ENCODE results near the gene B3GALNT2. TPM values are rescaled to one million over a fixed set of nuclear protein-coding genes. Genes with fewer than 3 reads are reported as not detected.
"Not testable (repeated sequence)": the region's sequence is repeated elsewhere in the genome, so short reads cannot be mapped to it uniquely, and the experiment has no call there.

The B3GALNT2 gene
- total RNA-seq, 2 donors from 2014 or later, result 17.7 to 24.9 TPM

DNA sequence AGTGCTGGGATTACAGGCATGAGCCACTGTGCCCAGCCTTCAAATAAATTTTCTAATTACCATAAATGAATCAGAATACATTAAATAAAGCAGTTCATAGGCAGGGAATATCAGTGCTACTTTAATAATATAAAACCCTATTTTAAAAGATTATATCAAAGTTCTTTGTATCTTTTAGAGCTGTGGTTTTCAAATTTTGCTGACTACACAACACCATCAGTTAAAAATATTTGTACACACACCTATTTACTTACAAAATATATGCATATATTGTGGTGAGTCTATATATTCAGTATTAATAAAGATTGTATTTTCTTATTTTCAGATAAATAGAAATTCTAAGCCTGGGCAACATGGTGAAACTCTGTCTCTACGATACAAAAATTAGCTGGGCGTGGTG lies 18.7 kb downstream of the B3GALNT2 start:
- intact Hi-C loops (cut with DNase I), result no loop called here
- no peak for DNase-seq
- Histone ChIP-seq H3K27ac (no peak overlapping the region), H3K4me1 (peaks cover 4% of the 10 kb centered on the region), H3K4me3 (no peak overlapping the region), H3K9ac (ENCODE audit: low read depth in 2 of 2, low read length in 2 of 2) (no peak overlapping the region), H3K36me3 (peaks cover 4% of the 10 kb centered on the region), H3K9me3 (no peaks in the 10 kb centered on the region), H3K27me3 (no peaks in the 10 kb centered on the region)
- TF ChIP-seq CTCF (IDR thresholded peaks at IDR 0.05), result no peak

- H3K9ac ChIP-seq (ENCODE audit: low read depth in 2 of 2, low read length in 2 of 2), result no peak overlapping the region
- DNase-seq, result no peak
- H3K9me3 ChIP-seq, result no peaks in the 10 kb centered on the region
- no peak overlapping the region for H3K27ac ChIP-seq
- H3K27me3 ChIP-seq, result no peaks in the 10 kb centered on the region
- intact Hi-C loops (cut with DNase I), result no loop called here
- TF ChIP-seq CTCF (IDR thresholded peaks at IDR 0.05), result no peak
- peaks cover 4% of the 10 kb centered on the region for H3K36me3 ChIP-seq
- H3K4me3 ChIP-seq, result no peak overlapping the region
- peaks cover 4% of the 10 kb centered on the region for H3K4me1 ChIP-seq
Observed at GRCh38 chr1:235483090-235483489, 21.2 kb downstream of the B3GALNT2 start.

GRCh38 chr1:235473806-235474205 lies 30.4 kb downstream of the B3GALNT2 start:
- H3K27ac ChIP-seq, result no peak overlapping the region
- no peak overlapping the region for H3K9ac ChIP-seq (ENCODE audit: low read depth in 2 of 2, low read length in 2 of 2)
- no peaks in the 10 kb centered on the region for H3K4me1 ChIP-seq
- no peak for TF ChIP-seq CTCF (IDR thresholded peaks at IDR 0.05)
- H3K4me3 ChIP-seq, result no peak overlapping the region
- H3K9me3 ChIP-seq, result no peaks in the 10 kb centered on the region
- H3K36me3 ChIP-seq, result no peaks in the 10 kb centered on the region
- intact Hi-C loops (cut with DNase I), result no loop called here
- no peaks in the 10 kb centered on the region for H3K27me3 ChIP-seq
- DNase-seq, result no peak

GRCh38 chr1:235470741-235471439 lies 33.4 kb downstream of the B3GALNT2 start:
- intact Hi-C loops (cut with DNase I), result no loop called here
- Histone ChIP-seq H3K9ac (ENCODE audit: low read depth in 2 of 2, low read length in 2 of 2) (no peak overlapping the region), H3K27ac (no peak overlapping the region), H3K36me3 (no peaks in the 10 kb centered on the region), H3K27me3 (no peaks in the 10 kb centered on the region), H3K4me1 (no peaks in the 10 kb centered on the region), H3K9me3 (no peaks in the 10 kb centered on the region), H3K4me3 (no peak overlapping the region)
- no peak for DNase-seq
- TF ChIP-seq CTCF (IDR thresholded peaks at IDR 0.05), result no peak

DNA sequence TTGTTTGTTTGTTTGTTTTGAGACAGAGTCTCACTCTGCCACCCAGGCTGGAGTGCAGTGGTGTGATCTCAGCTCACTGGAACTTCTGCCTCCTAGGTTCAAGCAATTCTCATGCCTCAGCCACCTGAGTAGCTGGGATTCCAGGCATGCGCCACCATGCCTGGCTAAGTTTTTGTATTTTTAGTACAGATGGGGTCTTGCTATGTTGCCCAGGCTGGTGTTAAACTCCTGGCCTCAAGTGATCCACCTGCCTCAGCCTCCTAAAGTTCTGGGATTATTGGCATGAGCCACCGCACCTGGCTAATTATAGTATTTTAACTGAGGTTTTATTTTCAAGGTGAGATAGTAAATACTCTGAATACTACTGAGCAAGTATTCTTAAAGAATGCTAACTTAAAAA lies 34.4 kb downstream of the B3GALNT2 start:
- H3K4me1 ChIP-seq; H3K27me3 ChIP-seq; intact Hi-C loops (cut with DNase I); H3K36me3 ChIP-seq; H3K9me3 ChIP-seq; H3K9ac ChIP-seq (ENCODE audit: low read depth in 2 of 2, low read length in 2 of 2); DNase-seq; H3K27ac ChIP-seq; H3K4me3 ChIP-seq: not testable (repeated sequence)

GRCh38 chr1:235468970-235469369 lies 35.3 kb downstream of the B3GALNT2 start:
- no peaks in the 10 kb centered on the region for H3K27me3 ChIP-seq
- no peaks in the 10 kb centered on the region for H3K36me3 ChIP-seq
- H3K9ac ChIP-seq (ENCODE audit: low read depth in 2 of 2, low read length in 2 of 2), result no peak overlapping the region
- H3K9me3 ChIP-seq, result no peaks in the 10 kb centered on the region
- H3K4me1 ChIP-seq, result no peaks in the 10 kb centered on the region
- H3K27ac ChIP-seq, result no peak overlapping the region
- H3K4me3 ChIP-seq, result no peak overlapping the region
- no peak for TF ChIP-seq CTCF (IDR thresholded peaks at IDR 0.05)
- no peak for DNase-seq
- intact Hi-C loops (cut with DNase I), result no loop called here
